HG03378 (cell line): Measurements from ENCODE around the gene SLC12A8.

Experiments
- ATAC-seq: cut with Tn5 transposase; IDR thresholded peaks from one replicate; pipeline ENCODE4 v1.9.1; 2021; ENCODE audit warnings: mild to moderate bottlenecking, moderate library complexity; ENCODE audit not compliant: unreplicated experiment

Gene SLC12A8

DNA sequence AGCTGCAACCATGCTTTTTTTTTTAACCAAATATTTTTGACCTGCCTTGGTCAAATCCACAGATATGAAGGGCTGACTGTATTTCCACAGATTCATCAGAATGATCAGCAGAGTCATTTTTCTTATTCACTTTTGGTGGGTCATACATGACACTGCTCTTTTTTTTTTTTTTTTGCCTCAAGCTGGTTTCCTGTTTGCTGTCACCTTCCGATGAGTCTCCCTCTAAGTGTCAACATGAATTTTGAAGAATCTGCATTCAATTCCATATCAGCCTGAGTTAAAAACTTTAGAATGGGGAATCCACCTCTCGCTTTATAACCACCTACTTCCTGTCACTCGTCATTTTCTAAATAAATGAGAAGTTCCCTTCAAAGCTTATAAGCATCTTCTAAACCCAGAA, 2.2 kb upstream of the SLC12A8 start:
- ATAC-seq = no peak

DNA sequence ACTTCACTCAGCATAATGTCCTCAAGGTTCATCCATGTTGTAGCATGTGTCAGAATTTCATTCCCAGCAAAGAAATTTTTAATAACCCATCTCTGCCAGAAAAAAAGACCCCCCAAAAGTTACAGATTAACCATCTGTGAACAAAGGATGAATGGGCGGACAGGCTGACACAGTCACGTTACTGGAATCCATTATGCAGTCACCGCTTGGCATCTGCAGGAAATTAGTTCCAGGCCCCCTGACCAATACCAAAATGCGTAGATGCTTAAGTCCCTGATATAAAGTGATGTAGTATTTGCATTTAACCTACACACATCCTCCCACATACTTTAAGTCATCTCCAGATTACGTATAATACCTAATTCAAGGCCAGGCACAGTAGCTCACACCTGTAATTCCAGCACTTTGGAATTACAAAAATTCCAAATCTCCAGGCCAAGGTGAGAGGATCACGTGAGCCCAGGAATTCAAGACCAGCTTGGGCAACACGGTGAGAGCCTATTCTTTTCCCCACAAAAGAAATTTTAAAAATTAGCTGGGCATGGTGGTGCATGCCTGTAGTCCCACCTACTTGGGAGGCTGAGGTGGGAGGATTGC, 1.5 kb upstream of the SLC12A8 start:
- ATAC-seq = no peak

DNA sequence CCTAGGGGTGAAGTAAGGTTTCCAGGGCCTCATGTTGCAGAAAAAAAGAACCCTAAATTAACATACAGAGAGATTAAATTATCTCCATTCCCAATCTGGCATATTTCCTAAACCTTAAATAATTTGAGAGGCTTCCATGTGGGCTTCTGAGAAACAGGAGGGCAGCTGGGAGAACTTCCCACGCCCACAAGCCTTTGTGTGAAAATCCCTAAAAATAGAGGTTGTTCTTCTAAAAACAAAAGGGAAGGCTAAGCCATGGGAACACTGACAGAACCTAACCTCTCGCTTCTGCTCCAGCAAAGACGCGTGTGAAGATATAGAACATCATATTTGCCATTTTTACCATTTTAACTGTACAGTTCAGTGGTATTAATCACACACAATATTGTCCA, 812 bp upstream of the SLC12A8 start:
- no peak for ATAC-seq

DNA sequence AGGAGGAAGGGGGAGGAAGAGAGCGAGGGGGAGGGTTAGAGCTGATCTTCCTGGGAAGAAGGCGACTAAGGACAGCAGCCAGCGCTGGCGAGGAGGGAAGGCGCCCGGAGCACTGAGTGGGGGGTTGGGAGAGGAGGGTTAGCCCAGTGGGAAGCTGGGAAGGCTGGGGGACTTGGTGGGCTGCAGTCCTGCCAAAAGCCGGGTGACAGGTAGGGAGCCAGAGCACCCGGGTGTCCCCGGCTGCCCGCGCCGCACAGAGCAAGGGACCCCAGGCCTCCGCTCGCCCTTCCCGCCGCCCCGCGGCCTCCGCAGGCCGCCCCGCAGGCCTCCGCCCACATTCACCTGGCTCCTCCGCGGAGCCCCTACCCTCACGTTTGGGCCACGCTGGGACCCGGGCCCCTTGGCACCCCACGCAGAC, 448 bp downstream of the SLC12A8 start:
- ATAC-seq = no peak

DNA sequence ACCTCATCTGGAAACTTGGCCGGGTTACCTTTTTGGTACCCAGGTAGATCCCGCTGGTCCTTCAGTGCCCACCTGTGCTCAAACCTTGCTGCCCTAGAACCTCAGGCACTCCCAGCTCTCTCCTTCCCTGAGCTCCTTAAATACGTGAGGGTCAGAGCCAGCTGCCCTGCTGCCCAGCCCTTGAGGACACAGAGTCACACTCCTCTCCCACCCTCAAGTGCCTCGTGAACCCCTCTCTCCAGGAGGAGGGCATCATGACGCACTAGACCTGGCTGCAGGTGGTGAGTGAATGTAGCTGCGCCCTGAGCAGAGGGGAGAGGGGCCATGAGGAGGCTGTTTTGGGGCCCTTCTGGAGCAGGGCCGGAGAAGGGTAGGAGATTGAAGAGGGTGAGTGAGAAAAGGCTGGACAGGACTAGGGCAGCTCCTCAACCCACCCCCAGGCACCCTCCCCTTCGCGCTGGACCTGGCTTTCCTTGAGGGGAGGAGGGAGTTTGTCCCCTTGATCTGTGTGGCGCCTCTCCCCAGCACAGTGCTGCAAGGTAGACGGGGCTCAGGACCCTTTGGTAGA, 941 bp downstream of the SLC12A8 start:
- no peak for ATAC-seq

DNA sequence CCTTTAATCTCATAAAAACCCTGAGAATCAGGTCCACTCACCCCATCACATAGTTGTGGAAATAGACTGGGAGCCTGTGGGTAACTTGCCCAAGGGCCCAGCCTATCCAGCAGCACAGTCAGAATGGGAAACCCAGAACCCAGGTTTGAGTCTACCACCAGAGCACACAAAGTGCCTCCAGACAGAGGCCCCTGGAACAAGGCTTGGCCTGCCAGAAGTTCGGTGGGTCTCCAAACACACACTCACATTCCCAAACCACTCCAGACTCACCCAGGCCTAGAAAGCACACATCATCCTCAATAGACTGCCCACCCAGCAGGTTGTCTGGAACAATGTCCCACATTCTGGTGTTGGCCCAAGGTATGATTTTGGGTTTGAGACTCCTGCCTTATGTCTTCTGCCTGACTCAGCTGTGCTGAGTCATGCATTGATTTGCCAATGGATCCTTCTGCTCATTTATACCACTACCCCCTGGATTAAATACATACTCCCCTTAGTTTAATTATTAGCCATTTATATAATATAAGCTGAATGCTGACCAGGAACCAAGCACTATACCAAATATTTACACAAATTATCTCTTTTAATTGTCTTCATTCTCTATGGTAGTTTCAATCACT, 4.5 kb downstream of the SLC12A8 start:
- no peak for ATAC-seq

DNA sequence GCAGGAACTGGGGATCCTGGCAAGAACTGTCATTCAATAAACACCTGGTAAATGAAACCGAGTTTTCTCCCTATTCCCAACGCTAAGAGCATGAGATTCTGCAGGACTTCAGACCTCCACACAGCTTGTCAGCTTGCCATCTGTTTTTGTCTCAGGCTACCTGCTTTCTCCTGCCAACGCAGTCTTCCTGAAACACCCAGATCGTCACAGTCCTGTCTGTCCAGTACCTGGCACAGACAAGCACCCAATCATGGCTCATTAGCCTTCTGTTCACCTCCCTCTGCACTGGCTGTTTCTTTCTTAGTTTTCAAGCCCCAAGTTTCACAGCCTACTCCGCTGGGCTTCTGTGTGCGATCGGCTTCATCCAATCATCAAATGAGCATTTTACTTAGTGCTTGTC, 5.0 kb downstream of the SLC12A8 start:
- no peak for ATAC-seq

DNA sequence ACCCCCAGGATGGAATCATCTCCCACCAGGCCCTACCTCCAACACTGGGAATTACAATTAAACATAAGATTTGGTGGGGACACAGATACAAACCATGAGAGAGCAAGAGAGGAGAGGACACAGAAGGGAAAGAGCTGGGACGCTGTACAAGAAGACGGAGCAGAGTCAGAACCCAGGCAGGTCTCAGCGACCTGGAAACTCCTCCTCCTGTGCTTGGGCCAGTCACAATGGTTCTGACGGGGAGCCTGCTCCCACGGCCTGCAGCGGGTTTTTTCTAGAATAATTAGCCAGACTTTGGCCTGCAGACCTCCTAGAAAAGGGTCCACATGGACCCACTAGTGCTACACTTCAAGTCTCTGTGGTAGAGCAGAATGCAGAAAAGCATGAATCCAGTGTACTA, 5.6 kb downstream of the SLC12A8 start:
- no peak for ATAC-seq

DNA sequence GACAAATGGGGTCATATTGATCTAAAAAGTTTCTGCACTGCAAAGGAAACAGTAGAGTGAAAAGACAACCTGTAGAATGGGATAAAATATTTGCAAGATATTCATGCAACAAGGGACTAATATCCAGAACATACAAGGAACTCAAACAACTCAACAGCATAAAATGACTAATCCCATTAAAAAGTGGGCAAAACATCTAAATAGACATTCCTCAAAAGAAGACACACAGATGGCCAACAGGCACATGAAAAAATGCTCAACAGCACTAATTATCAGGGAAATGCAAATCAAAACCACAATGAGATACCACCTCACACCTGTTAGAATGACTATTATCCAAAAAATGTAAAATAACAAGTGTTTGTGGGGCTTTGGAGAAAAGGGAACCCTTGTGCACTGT, 8.8 kb downstream of the SLC12A8 start:
- no peak for ATAC-seq

DNA sequence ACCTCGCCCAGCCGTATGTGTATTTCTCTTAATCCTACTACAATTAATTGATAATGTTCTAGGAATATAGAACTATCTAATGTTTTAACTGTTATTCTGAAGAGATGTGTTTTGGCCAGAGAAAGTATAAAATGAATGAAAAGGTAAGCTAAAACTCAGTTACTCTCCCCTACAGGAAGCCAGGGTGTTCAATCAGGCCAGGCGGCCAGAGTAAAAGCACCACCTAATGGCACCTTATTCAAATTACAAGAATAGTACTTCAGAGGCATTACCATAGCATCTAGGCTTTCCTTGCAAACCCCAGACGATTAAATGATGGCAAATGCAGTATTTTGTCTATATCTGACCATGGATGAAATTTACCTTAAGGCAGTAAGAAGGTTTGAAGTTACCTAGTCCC, 10.4 kb downstream of the SLC12A8 start:
- no peak for ATAC-seq

DNA sequence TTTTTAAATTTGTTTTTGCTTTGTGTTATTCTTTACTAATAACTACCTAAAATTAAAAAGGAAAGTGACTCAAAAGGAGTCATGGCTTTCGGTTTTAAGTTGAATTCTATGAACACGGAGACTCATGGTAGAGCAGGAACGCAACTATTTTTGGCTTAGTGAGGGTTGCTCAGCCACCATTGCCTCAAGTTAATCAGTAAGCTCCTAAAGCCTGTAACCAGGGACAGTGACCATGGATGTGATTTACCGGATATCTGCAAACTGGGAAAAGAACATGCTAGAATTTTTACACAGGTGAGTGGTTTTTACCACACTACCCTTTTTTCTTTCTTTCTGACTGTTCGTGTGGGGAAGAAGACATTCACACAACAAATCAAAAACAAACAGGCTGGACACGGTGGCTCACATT, 11.8 kb downstream of the SLC12A8 start:
- ATAC-seq = peak; percentile 89

DNA sequence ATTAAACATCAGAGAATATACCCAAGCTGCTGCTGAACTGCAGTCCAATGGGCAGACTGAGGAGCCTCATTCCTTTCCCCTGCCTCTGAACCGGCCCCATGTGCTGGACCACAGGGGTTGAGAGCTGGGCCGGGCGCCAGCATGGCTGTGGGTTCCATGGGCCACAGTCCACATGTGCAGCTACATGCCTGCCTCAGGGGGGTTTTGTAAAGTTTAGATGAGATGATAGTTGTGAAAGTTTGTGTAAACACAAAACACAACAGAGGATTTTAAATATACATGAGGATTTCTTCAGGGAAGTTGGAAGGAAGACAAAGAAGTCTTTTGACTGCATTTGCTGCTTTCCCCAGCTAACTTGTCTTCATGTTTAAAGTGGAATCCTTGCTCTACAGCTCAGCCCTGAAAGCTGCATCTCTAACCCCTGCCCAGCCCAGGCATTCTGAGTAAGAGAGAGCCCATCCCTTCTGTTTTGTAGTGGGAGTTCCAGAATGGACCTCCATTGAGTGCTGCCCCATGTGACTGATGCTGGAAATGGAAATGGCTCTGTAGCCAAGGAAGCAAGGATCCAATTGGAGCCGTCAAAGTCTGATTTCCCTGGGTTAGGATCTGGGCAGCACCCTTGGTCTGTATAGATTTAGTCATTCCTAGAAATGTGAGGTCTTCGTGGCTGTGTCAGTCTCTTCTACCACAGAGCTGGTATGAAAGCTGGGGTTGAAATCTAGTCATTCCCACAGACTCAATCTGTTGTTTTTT, 17.5 kb downstream of the SLC12A8 start:
- no peak for ATAC-seq

DNA sequence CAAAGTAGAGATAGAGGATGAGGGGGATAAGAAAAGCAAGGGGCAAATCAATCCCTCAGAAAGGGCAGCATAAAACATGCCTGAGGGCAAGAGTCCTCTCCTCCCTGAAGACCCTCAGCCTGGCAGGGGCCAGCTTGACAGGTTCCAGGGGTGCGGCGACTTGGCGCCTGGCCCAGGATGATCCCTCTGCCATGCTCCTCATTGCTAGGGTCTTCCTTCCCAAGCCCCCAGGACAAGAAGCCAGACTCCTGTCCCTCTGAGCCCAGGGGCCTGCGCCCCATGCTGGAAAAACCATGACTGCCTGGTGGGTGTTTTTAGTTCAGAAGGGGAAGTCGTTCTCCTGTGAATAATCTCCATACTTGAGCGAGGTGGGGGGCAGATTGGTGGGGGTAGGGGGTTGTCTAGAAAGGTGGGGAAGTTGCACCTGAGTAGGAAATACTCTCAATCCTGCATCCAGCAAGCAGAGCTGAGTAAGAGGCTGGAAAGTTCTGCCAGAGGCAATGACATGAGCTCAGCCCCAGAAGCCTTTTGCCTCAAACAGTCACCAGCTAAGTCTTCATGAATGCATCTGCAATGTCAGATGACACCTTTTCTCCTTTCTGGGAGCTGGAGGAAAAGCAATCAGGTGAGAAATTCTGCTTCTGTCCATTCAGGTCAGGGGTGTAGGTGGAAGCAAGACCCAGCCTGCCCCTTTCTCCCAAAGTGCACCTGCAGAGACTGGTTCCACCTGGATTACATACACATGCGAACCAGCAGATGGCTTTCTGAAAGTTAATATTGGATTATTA, 18.3 kb downstream of the SLC12A8 start:
- no peak for ATAC-seq

DNA sequence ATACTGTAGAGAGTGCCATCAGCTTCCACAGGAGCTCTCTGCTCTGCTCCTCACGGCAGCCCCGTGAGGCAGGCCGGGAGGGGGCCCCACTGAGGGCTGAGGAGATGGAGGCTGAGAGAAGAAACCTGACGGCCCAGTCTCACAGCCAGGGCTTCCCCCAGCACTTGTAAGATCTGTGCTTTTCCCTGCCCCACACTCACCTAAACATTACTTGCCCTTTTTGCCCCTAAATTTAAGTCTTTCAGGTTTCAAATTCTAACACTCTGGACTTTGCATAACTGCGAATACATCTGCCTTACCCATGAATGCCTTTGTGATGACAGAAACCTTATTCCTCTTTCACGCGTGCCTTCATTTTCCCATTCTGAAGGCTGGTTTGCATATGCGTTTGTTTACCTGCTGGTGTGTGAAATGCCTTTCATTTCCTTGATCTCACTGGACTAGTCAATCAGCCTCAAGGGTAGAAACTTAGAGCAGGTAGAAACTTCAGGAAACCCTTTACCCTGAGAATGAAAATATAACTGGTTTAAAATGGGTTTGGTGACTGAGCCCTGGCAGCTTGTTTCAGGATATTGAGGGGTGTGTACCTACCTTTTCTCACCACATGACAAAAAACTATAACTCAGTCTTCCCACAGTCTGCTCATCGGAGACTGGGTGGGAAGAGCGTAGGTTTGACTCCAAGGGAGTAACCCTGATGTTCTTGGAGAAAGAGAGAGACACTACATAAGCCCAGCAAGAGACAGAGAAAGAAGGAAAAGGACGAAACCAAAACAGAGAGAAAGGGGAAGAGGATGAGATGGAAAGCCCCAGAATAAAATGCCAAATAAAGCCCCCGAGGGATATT, 20.1 kb downstream of the SLC12A8 start:
- no peak for ATAC-seq

DNA sequence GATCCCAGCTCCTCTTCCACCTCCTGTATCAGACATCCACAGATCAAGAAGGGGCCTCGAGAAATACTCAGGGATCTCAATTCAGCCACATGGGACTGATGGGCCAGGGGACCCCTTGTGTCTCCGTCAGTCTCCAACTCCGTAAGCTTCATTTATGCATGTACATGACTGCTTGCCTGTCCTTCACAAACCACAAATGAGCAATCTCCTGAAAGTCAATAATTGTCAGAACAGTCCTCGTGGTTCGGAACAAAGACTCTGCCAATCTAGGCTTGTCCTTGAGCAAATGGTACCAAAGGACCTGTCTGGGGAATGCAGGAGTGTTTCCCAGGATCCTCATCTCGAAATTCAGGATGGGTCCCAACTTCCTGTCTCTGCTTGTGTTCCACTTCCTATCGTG, 20.8 kb downstream of the SLC12A8 start:
- ATAC-seq = no peak

DNA sequence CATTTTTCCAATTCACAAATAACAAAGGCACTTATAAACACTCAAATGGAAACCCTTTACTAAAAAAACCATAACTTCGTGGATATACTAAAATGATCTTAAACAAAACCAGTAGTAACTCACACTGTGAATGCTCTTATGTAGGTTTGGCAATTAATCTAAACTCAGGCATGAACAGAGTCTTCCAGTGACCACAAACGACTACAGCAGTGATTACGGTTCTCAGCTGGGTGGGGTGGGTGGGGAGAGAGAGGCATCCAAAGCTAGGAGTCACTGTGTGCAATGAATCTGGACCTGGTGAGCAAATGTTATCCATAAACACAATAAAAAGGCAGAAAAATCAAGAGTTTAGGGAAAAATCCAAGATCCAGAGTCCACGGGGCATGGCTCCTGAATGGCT, 21.3 kb downstream of the SLC12A8 start:
- no peak for ATAC-seq

DNA sequence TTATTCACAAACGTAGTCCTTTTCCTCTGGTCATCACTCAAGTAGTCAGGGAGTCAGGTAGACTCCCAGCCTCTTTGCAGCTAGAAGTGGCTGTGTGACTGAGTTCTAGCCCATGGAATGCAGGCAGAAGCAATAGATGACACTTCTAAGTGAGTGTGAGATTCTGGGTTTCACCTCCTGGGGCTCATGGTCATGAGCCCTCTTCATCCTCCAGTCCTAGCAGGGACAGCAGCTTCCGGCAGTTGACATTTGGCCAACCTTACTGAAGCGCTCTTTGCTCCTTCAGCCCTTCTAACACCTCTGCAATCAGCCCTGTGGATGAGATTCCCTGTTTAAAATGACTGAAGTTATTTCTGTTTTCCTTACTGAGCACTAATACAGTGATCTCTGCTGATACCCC, 21.8 kb downstream of the SLC12A8 start:
- no peak for ATAC-seq

DNA sequence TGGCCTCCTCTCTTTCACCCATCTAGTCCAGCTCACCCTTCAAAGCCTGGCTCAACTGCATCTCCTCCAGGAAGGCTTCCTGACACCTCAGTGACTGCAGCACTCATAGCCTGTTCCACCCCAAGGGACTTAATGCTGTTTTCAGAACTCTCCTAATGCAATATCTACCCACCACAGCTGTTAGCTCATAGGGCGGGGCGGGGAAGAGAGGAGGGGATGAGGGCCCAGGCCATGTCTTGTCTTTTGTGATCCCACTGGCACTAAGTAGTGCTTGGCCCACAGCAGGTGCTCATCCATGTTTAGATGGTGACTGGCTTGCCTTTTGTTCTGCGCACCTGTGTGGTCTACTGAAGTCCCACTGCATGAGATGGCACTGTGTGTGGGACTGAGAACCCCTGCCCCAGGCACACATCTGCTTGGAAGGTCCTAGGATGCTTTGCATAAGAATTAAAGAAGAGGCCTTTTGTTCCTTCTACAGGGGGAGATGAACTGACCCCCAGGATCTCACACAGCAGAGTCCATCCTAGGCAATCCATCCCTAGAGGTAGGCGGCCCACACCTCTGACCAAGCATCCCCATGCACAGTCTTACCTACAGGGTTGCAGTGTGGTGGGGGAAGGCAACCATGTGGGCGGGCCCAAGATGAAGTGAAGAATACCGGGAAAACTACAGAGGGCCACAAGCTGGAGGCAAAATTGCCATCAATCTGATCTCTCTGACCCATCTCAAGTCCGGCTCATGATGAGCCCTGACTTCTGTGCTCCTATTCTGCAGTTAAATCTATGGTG, 23.0 kb downstream of the SLC12A8 start:
- ATAC-seq = no peak

DNA sequence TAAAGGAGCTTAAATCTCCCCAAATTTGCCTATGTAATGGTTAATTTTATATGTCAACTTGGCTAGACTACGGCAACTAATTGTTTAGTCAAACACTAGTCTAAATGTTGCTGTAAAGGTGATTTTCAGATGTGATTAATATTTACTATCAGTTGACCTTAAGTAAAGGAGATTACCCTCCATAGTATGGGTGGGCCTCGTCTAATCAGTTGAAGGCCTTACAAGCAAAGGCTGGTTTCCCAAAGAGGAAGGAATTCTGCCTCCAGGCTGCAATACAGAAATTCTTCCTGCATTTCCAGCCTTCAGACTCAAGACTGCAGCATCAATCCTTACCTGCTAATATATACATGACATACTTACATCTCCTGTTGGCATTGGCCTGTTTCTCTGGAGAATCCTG, 23.6 kb downstream of the SLC12A8 start:
- no peak for ATAC-seq

DNA sequence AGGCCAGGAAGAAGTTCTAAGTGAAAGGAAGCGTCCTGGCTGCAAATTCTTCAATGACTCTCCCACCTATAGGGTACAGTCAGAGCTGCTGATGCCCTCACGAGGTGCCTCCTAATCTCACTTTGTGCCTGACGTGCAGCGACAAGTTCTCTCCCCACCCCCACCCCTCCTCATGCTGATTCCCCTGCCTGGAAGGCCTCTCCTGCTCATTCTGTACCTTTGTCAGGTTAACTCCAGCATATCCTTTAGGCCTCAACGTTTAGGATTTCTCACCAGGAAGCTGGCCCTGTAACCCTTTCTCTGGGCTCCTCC, 25.0 kb downstream of the SLC12A8 start:
- no peak for ATAC-seq
